Dendritic cell treated with granulocyte-macrophage colony-stimulating factor and Interleukin-4, amounts not matched to agents 40 ng/mL and 50 ng/mL, for 4 days (primary cell): ENCODE measurements around the gene MOK.

Experiments used
- H3K27ac Mint-ChIP-seq: one replicate; pipeline ENCODE4 v1.8.0; 2022; ENCODE audit warnings: mild to moderate bottlenecking, mixed read lengths
- H3K27me3 Mint-ChIP-seq: one replicate; pipeline ENCODE4 v1.8.0; 2022; ENCODE audit warnings: mild to moderate bottlenecking, mixed read lengths
- H3K36me3 Mint-ChIP-seq: one replicate; pipeline ENCODE4 v1.8.0; 2022; ENCODE audit warnings: low read depth, mixed read lengths
- H3K4me1 Mint-ChIP-seq: one replicate; pipeline ENCODE4 v1.8.0; 2022; ENCODE audit warnings: low read depth, mixed read lengths
- H3K4me3 Mint-ChIP-seq: one replicate; pipeline ENCODE4 v1.8.0; 2022; ENCODE audit warnings: mild to moderate bottlenecking, moderate library complexity, mixed read lengths
- H3K9me3 Mint-ChIP-seq: one replicate; pipeline ENCODE4 v1.8.0; 2022; ENCODE audit warnings: mixed read lengths
- intact Hi-C: fragments of 100-400 bp; cut with micrococcal nuclease; formaldehyde crosslinking; loops from one replicate; pipeline ENCODE4 v1.15.0; 2022

Gene MOK

DNA sequence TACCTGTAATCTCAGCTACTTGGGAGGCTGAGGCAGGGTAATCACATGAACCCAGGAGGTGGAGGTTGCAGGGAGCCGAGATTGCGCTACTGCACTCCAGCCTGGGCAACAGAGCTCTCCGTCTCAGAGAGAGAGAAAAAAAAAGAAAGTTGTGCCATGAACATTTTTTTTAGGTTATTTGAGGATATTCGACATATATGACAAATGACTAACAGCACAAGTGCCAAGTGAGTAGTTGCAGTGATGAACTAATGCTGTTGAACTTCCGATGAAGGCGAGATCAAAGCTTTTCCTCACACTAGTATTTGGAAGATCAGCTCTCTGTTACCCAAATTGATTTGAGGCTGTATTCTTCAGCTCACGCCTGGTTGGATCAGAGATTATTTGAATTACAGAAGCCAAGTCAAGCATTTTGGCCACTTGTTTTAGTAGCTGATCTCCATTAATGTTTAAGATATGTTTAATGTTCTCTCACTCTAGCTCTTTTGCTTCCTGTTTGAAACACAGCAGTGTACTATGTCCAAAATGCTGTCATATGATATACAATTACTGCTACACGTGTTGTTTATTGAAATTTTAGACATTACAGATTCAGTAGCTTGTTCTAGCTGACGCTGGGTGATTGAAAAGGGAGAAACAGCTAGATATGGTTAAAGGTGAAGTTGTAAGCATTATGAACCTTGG is 121.9 kb downstream of the MOK start:
- Mint-ChIP-seq H3K4me3 (no peak overlapping the region), H3K36me3 (peaks cover 6% of the 10 kb centered on the region), H3K9me3 (no peaks in the 10 kb centered on the region), H3K4me1 (peaks cover 27% of the 10 kb centered on the region), H3K27ac (no peak overlapping the region), H3K27me3 (no peaks in the 10 kb centered on the region)
- intact Hi-C loops: no loop called here

GRCh38 chr14:102182190-102182589 is 122.8 kb downstream of the MOK start:
- intact Hi-C loops: no loop called here
- peaks cover 10% of the 10 kb centered on the region for H3K36me3 Mint-ChIP-seq
- no peaks in the 10 kb centered on the region for H3K9me3 Mint-ChIP-seq
- H3K27ac Mint-ChIP-seq: no peak overlapping the region
- H3K4me1 Mint-ChIP-seq: peaks cover 21% of the 10 kb centered on the region
- H3K4me3 Mint-ChIP-seq: no peak overlapping the region
- no peaks in the 10 kb centered on the region for H3K27me3 Mint-ChIP-seq

- Mint-ChIP-seq H3K27me3 (no peaks in the 10 kb centered on the region), H3K9me3 (no peaks in the 10 kb centered on the region), H3K27ac (no peak overlapping the region), H3K4me3 (no peak overlapping the region), H3K36me3 (peaks cover 10% of the 10 kb centered on the region), H3K4me1 (peaks cover 19% of the 10 kb centered on the region)
- intact Hi-C loops: no loop called here
Measured at GRCh38 chr14:102181187-102181586, 123.8 kb downstream of the MOK start.

DNA sequence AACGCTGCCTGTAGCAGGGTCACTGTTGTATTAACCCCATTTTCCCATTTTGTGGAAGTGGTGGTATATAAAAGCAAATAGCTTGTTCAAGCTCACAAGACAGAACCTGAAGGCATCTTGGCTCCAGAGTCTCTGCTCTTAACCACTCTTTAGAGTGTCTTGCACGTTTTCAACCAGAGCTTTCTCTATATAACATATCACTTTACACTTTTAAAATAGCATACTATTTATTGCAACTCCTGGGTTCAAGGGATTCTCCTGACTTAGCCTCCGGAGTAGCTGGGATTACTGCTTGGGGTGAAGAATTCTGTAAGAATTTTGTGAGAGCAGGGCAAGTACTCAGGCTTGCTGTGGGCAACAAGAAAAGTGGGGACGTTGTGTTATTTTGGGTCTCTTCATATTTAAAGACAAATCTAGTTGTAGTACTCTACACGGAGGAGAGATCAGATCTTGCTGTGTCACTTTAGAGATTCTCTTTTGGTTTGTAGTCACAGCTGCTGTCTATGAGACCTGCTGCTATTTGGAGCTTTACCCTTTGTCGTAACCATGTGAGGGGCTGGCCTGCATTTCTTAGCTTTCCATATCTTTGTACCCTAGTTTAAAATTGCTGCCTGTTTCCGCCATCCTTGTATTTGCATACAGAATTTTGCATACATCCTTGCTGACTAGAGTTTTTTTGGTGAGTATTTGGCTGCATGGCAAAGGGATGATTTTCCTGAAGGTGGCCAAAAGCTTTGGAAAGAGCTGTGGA is 124.5 kb downstream of the MOK start:
- intact Hi-C loops: no loop called here
- Mint-ChIP-seq H3K36me3 (peaks cover 10% of the 10 kb centered on the region), H3K27ac (no peak overlapping the region), H3K27me3 (no peaks in the 10 kb centered on the region), H3K9me3 (no peaks in the 10 kb centered on the region), H3K4me3 (no peak overlapping the region), H3K4me1 (peaks cover 18% of the 10 kb centered on the region)
